ENCODE measurements around the gene DIP2C. TPM values are rescaled to one million over a fixed set of nuclear protein-coding genes. Genes with fewer than 3 reads are reported as not detected.

Gene DIP2C
- total and polyA plus RNA-seq, 3 donors from 2014 or later, result 14.9 to 43.4 (median 30.1) TPM

DNA sequence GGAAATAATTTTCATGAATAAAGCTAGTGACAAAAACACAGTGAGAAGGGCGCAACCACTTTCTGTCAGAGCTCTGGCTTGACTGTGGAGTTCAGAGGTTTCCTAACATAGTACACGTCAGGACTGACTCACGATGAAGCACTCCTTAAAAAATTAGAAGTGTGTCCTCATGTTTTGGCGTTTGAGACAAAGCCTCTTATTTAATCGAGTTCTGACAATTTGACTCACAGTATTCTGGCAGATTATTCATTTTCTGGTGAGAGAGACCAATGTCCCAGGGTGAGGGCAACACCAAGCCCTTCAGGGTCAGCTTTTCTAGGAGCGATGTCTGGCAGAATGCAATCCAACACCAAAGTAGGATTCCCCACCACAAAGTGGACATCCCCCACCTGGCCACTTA lies 108.7 kb downstream of the DIP2C start:
- Histone ChIP-seq H3K4me1 (no peaks in the 10 kb centered on the region), H3K9me3 (no peaks in the 10 kb centered on the region), H3K27me3 (no peaks in the 10 kb centered on the region), H3K4me3 (no peak overlapping the region), H3K27ac (no peak overlapping the region), H3K36me3 (ENCODE audit: low read depth, missing control alignments) (no peaks in the 10 kb centered on the region)
- no peak for DNase-seq
- intact Hi-C loops (cut with DNase I; ENCODE audit: low total_unique reads), result no loop called here
- TF ChIP-seq POLR2A (IDR thresholded peaks at IDR 0.05), result no peak
- TF ChIP-seq, protein P1, sequence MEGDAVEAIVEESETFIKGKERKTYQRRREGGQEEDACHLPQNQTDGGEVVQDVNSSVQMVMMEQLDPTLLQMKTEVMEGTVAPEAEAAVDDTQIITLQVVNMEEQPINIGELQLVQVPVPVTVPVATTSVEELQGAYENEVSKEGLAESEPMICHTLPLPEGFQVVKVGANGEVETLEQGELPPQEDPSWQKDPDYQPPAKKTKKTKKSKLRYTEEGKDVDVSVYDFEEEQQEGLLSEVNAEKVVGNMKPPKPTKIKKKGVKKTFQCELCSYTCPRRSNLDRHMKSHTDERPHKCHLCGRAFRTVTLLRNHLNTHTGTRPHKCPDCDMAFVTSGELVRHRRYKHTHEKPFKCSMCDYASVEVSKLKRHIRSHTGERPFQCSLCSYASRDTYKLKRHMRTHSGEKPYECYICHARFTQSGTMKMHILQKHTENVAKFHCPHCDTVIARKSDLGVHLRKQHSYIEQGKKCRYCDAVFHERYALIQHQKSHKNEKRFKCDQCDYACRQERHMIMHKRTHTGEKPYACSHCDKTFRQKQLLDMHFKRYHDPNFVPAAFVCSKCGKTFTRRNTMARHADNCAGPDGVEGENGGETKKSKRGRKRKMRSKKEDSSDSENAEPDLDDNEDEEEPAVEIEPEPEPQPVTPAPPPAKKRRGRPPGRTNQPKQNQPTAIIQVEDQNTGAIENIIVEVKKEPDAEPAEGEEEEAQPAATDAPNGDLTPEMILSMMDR (IDR thresholded peaks at IDR 0.05), result no peak
- WGBS, 2 donors, result 45 to 51% methylated on average over 6 of the region's 6 CpGs

- no peak for DNase-seq
- Histone ChIP-seq H3K27me3 (no peaks in the 10 kb centered on the region), H3K36me3 (ENCODE audit: low read depth, missing control alignments) (no peaks in the 10 kb centered on the region), H3K4me1 (peaks cover 8% of the 10 kb centered on the region), H3K27ac (no peak overlapping the region), H3K4me3 (no peak overlapping the region), H3K9me3 (no peaks in the 10 kb centered on the region)
- 67 to 73% methylated on average over 4 to 10 of the region's 10 CpGs for WGBS, 2 donors
- TF ChIP-seq, protein P1 (IDR thresholded peaks at IDR 0.05), result no peak
- TF ChIP-seq POLR2A (IDR thresholded peaks at IDR 0.05), result no peak
- intact Hi-C loops (cut with DNase I; ENCODE audit: low total_unique reads), result no loop called here
These were observed 113.4 kb downstream of the DIP2C start for GRCh38 chr10:576130-576465.

DNA sequence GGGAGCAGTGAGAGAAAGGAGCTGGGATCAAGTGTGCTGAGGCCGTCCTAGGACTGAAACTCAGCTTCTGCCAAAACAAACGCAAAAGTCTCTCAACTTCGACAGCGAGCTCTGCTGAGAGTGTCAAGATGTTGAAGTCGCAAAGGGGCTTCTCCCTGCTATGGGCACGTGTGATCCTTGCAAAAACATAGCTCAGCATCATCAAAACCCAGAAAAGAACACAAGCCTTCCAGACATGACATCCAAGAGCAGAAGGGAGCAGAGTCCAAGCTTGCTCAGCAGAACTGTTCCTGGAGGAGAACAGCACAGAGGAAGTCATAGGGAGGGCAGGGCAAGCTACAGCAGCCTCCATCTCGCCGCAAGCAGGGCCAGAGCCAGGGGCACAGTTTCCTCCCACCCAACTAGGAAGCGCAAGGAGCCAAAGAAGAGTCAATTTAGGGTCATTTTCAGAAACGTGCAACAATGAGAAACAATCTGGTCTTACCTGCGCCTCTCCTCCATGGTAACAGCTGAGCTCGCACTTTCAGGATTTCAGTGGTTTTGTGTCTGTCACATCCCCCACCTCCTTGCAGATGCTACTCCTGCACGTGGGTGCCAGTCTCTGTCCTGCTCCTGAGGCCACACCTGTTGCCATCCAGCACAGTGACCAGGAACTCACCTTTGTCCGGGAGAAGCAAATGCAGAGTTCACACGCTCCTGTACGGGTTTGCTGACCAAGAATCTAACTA lies 113.9 kb downstream of the DIP2C start:
- no peak for DNase-seq
- Histone ChIP-seq H3K36me3 (ENCODE audit: low read depth, missing control alignments) (no peaks in the 10 kb centered on the region), H3K4me3 (no peak overlapping the region), H3K4me1 (peaks cover 8% of the 10 kb centered on the region), H3K27me3 (no peaks in the 10 kb centered on the region), H3K27ac (no peak overlapping the region), H3K9me3 (no peaks in the 10 kb centered on the region)
- TF ChIP-seq, protein P1 (IDR thresholded peaks at IDR 0.05), result no peak
- TF ChIP-seq POLR2A (IDR thresholded peaks at IDR 0.05), result no peak
- WGBS, 2 donors, result 65 to 73% methylated on average over 15 to 16 of the region's 16 CpGs
- intact Hi-C loops (cut with DNase I; ENCODE audit: low total_unique reads), result no loop called here

DNA sequence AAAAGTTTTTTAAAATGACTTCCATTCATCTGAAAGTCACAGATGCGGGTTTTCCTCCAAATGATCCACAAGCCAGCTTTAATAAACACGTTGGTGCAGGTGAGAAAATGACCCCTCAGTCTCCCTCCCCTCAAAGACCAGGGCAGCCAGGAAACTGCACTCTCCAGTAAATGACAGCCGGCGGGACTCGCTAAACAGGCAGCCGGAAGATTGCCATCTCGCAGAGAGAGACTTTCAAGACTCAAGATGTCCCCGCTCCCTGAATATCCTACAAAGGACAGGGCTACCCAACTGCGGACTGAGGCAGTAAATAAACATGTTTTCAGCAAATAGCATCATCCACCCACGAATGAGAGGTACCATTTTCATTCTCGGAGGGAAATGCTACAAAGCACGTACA lies 116.8 kb downstream of the DIP2C start:
- no peaks in the 10 kb centered on the region for H3K9me3 ChIP-seq
- WGBS, 2 donors, result 84 to 91% methylated on average over 12 of the region's 12 CpGs
- no peak for DNase-seq
- H3K27me3 ChIP-seq, result no peaks in the 10 kb centered on the region
- H3K36me3 ChIP-seq (ENCODE audit: low read depth, missing control alignments), result no peaks in the 10 kb centered on the region
- peaks cover 8% of the 10 kb centered on the region for H3K4me1 ChIP-seq
- TF ChIP-seq, protein P1 (IDR thresholded peaks at IDR 0.05), result no peak
- TF ChIP-seq POLR2A (IDR thresholded peaks at IDR 0.05), result no peak
- H3K4me3 ChIP-seq, result no peak overlapping the region
- H3K27ac ChIP-seq, result no peak overlapping the region
- intact Hi-C loops (cut with DNase I; ENCODE audit: low total_unique reads), result no loop called here

Data from testis (tissue), 3 donors.